ENCODE measurements around the gene SCN1A. TPM values are rescaled to one million over a fixed set of nuclear protein-coding genes. Genes with fewer than 3 reads are reported as not detected.
"Not testable (repeated sequence)": the region's sequence is repeated elsewhere in the genome, so short reads cannot be mapped to it uniquely, and the experiment has no call there.

SCN1A gene
- total and polyA plus RNA-seq, 10 donors = under 0.01 TPM; not detected in 9

GRCh38 chr2:166140475-166140874 is 12.7 kb upstream of the SCN1A start:
- no peak overlapping the region for H3K4me3 ChIP-seq

GRCh38 chr2:166139479-166139878 is 11.7 kb upstream of the SCN1A start:
- H3K9me3 ChIP-seq; H3K27me3 ChIP-seq (replicated peaks in 1 of 7); H3K4me1 ChIP-seq; H3K27ac ChIP-seq; H3K4me3 ChIP-seq; DNase-seq; H3K36me3 ChIP-seq; intact Hi-C loops (cut with DNase I; ENCODE audit: low total_unique reads): not testable (repeated sequence)
- WGBS, 5 donors = 37 to 79% (median 63%) methylated on average over 3 of the region's 3 CpGs

More at GRCh38 chr2:166140475-166140874, 12.7 kb upstream of the SCN1A start:
- WGBS, 5 donors = 48 to 94% (median 55%) methylated on average over 7 of the region's 7 CpGs
- no peak for TF ChIP-seq POLR2A (IDR thresholded peaks at IDR 0.05)
- no peak for TF ChIP-seq CTCF (IDR thresholded peaks at IDR 0.05 in 8 of 11, conservative IDR thresholded peaks at IDR 0.05 in 3 of 11)
- no peak for TF ChIP-seq POLR2AphosphoS5 (IDR thresholded peaks at IDR 0.05)
- intact Hi-C loops (cut with DNase I; ENCODE audit: low total_unique reads) = no loop called here
- H3K9me3 ChIP-seq = peaks cover 0 to 3% (median 0%) of the 10 kb centered on the region in 8 donors
- H3K27me3 ChIP-seq (replicated peaks in 1 of 7) = no peaks in the 10 kb centered on the region
- no peak for DNase-seq
- no peaks in the 10 kb centered on the region for H3K36me3 ChIP-seq
- H3K27ac ChIP-seq = no peak overlapping the region
- H3K4me1 ChIP-seq = no peaks in the 10 kb centered on the region

GRCh38 chr2:166138667-166139066 is 10.8 kb upstream of the SCN1A start:
- TF ChIP-seq POLR2AphosphoS5 (IDR thresholded peaks at IDR 0.05) (no peak), POLR2A (IDR thresholded peaks at IDR 0.05) (no peak), CTCF (IDR thresholded peaks at IDR 0.05 in 8 of 11, conservative IDR thresholded peaks at IDR 0.05 in 3 of 11) (no peak)
- WGBS, 5 donors = 56 to 97% (median 88%) methylated on average over 1 of the region's 1 CpG
- Histone ChIP-seq H3K36me3 (no peaks in the 10 kb centered on the region), H3K27me3 (replicated peaks in 1 of 7) (no peaks in the 10 kb centered on the region), H3K4me3 (no peak overlapping the region), H3K4me1 (no peaks in the 10 kb centered on the region), H3K9me3 (peaks cover 0 to 3% (median 0%) of the 10 kb centered on the region in 8 donors), H3K27ac (no peak overlapping the region)
- intact Hi-C loops (cut with DNase I; ENCODE audit: low total_unique reads) = no loop called here
- no peak for DNase-seq

DNA sequence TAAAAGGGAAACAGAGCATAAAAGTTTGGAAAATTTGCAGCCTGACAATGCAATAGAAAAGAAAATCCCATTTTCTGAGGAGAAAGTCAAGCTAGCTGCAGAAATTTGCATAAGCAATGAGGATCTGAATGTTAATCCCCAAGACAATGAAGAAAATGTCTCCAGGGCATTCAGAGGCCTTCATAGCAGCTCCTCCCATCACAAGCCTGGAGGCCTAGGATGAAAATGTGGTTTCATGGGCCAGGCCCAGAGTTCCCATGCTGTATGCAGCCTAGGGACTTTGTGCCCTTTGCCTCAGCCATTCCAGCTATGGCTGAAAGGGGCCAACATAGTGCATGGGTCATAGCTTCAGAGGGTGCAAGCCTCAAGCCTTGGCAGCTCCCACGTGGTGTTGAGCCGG is 10.3 kb upstream of the SCN1A start:
- Histone ChIP-seq H3K4me1 (no peaks in the 10 kb centered on the region), H3K27ac (no peak overlapping the region), H3K36me3 (no peaks in the 10 kb centered on the region), H3K9me3 (peaks cover 0 to 3% (median 0%) of the 10 kb centered on the region in 8 donors), H3K27me3 (replicated peaks in 1 of 7) (peaks cover 0 to 4% (median 0%) of the 10 kb centered on the region in 7 donors), H3K4me3 (no peak overlapping the region)
- no peak for TF ChIP-seq CTCF (IDR thresholded peaks at IDR 0.05 in 8 of 11, conservative IDR thresholded peaks at IDR 0.05 in 3 of 11)
- TF ChIP-seq POLR2AphosphoS5 (IDR thresholded peaks at IDR 0.05) = no peak
- TF ChIP-seq POLR2A (IDR thresholded peaks at IDR 0.05) = no peak
- 77 to 93% (median 90%) methylated on average over 2 of the region's 2 CpGs for WGBS, 5 donors
- DNase-seq = no peak
- intact Hi-C loops (cut with DNase I; ENCODE audit: low total_unique reads) = no loop called here

- Histone ChIP-seq H3K27me3 (replicated peaks in 1 of 7) (peaks cover 0 to 9% (median 0%) of the 10 kb centered on the region in 7 donors), H3K4me3 (no peak overlapping the region), H3K27ac (no peak overlapping the region), H3K4me1 (no peaks in the 10 kb centered on the region), H3K36me3 (no peaks in the 10 kb centered on the region), H3K9me3 (peaks cover 0 to 3% (median 0%) of the 10 kb centered on the region in 8 donors)
- WGBS, 5 donors = 58 to 79% (median 73%) methylated on average over 2 of the region's 2 CpGs
- no peak for TF ChIP-seq CTCF (IDR thresholded peaks at IDR 0.05 in 8 of 11, conservative IDR thresholded peaks at IDR 0.05 in 3 of 11)
- no peak for TF ChIP-seq POLR2A (IDR thresholded peaks at IDR 0.05)
- TF ChIP-seq POLR2AphosphoS5 (IDR thresholded peaks at IDR 0.05) = no peak
- no peak for DNase-seq
- intact Hi-C loops (cut with DNase I; ENCODE audit: low total_unique reads) = no loop called here
These were observed 9.5 kb upstream of the SCN1A start for GRCh38 chr2:166137331-166137730.

Data from spleen (tissue), 11 donors.